Gastrocnemius medialis (tissue), 4 donors: ENCODE data around the gene LINGO1. TPM values are rescaled to one million over a fixed set of nuclear protein-coding genes. Genes with fewer than 3 reads are reported as not detected.

ENCODE experiments used
- ATAC-seq, 2 donors: fragments of 150-250 bp; one replicate each; pipeline ENCODE4 v1.9.1; 2016
- DNase-seq, 2 donors: peaks; one replicate each; pipeline ENCODE4 v3.0.0-alpha.2; 2019
- H3K27ac ChIP-seq, 4 donors: fragments of 200-600 bp; sonication (generic); 1 replicate in 1 of 4; 2 replicates in 3 of 4; pipeline ENCODE4 v1.5.1; 2016 to 2018; ENCODE audit warnings: mild to moderate bottlenecking in 2 of 4, moderate library complexity in 1 of 4
- H3K27me3 ChIP-seq, 3 donors: fragments of 200-600 bp; sonication (generic) in 2 of 3; 1 replicate in 1 of 3; 2 replicates in 2 of 3; pipeline versions ENCODE4 v1.5.1 to v1.6.0; 2016 to 2019; ENCODE audit warnings: mild to moderate bottlenecking in 1 of 3, moderate library complexity in 1 of 3
- H3K36me3 ChIP-seq, 2 donors: fragments of 200-600 bp; sonication (generic) in 1 of 2; one replicate each; pipeline ENCODE4 v1.5.1; 2017 to 2018
- H3K4me1 ChIP-seq, 2 donors: fragments of 200-600 bp; sonication (generic) in 1 of 2; one replicate each; pipeline ENCODE4 v1.5.1; 2016 to 2017; ENCODE audit warnings: mild to moderate bottlenecking in 2 of 2
- H3K4me3 ChIP-seq, 4 donors: fragments of 200-600 bp; sonication (generic) in 3 of 4; 1 replicate in 1 of 4; 2 replicates in 3 of 4; pipeline ENCODE4 v1.5.1; 2016 to 2019; ENCODE audit warnings: mild to moderate bottlenecking in 2 of 4
- H3K9me3 ChIP-seq, 3 donors: fragments of 200-600 bp; sonication (generic) in 2 of 3; 1 replicate in 1 of 3; 2 replicates in 2 of 3; pipeline ENCODE4 v1.5.1; 2016 to 2019
- POLR2A ChIP-seq, 2 donors: fragments of 450-650 bp; IDR thresholded peaks; one replicate each; pipeline ENCODE4 v1.6.1; 2017; ENCODE audit warnings: antibody characterized with exemption in 2 of 2, mild to moderate bottlenecking in 2 of 2, moderate library complexity in 2 of 2
- in situ Hi-C, 4 donors: fragments of 200-750 bp; cut with MboI; loops; one replicate each; pipeline versions ENCODE4 v1.15.0 to v1.8.0; 2017; ENCODE audit warnings: low sequenced_read_pairs in 4 of 4
- intact Hi-C: fragments of 100-400 bp; cut with DNase I; formaldehyde crosslinking; loops from one replicate; pipeline ENCODE4 v1.15.1; 2023; ENCODE audit warnings: low total_unique reads
- total RNA-seq, 4 donors: library from RNA; depleted of rRNA; stranded (reverse); fragments of >200 nt; gene quantifications; one replicate each; pipeline versions ENCODE4 v1.1.0 to v1.2.3, GENCODE V29; 2016
- TF ChIP-seq, protein P1 (sequence below), 5 experiments: fragments of 450-650 bp in 3 of 5; fragments of 200-600 bp in 2 of 5; sonication (generic) in 2 of 5; IDR thresholded peaks in 4 of 5; conservative IDR thresholded peaks in 1 of 5; 1 replicate in 4 of 5; 2 replicates in 1 of 5; pipeline ENCODE4 v1.5.1; 2016 to 2019; ENCODE audit warnings: antibody characterized with exemption in 5 of 5, mild to moderate bottlenecking in 3 of 5, moderate library complexity in 3 of 5

The LINGO1 gene
- total RNA-seq, 4 donors from 2014 or later = 0.94 to 12.8 TPM; not detected in 2

- Histone ChIP-seq H3K4me1 (no peaks in the 10 kb centered on the region), H3K9me3 (no peaks in the 10 kb centered on the region), H3K36me3 (no peaks in the 10 kb centered on the region), H3K27me3 (no peaks in the 10 kb centered on the region), H3K27ac (peak overlapping the region in 1 of 4 donors; percentile 63), H3K4me3 (no peak overlapping the region)
- intact Hi-C loops (no loop called here), in situ Hi-C loops (no loop called here)
- ATAC-seq (no peak), DNase-seq (no peak)
- TF ChIP-seq, protein P1, sequence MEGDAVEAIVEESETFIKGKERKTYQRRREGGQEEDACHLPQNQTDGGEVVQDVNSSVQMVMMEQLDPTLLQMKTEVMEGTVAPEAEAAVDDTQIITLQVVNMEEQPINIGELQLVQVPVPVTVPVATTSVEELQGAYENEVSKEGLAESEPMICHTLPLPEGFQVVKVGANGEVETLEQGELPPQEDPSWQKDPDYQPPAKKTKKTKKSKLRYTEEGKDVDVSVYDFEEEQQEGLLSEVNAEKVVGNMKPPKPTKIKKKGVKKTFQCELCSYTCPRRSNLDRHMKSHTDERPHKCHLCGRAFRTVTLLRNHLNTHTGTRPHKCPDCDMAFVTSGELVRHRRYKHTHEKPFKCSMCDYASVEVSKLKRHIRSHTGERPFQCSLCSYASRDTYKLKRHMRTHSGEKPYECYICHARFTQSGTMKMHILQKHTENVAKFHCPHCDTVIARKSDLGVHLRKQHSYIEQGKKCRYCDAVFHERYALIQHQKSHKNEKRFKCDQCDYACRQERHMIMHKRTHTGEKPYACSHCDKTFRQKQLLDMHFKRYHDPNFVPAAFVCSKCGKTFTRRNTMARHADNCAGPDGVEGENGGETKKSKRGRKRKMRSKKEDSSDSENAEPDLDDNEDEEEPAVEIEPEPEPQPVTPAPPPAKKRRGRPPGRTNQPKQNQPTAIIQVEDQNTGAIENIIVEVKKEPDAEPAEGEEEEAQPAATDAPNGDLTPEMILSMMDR (IDR thresholded peaks at IDR 0.05 in 4 of 5, conservative IDR thresholded peaks at IDR 0.05 in 1 of 5) = no peak
- no peak for TF ChIP-seq POLR2A (IDR thresholded peaks at IDR 0.05)
Observed at GRCh38 chr15:77606142-77607034, 26.3 kb downstream of the LINGO1 start.

DNA sequence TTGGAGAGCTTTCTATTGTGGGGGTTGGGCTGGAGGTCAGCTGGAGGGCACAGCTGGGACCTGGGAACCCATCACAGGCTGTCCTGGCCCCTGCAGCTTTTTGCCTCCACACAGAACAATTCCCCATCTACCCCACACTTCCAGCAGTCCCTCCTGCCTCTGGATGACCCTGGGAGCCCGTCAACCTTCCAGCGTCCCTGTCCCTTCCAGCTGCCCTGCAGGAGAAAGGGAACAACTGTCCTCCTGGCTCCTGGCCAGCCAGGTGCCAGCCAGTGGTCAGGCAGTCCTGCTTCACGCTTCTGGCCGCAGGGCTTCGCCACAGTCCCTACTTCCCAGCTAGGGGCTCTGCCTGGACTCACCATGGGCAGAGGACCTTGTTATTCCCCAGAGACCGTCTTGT, 27.2 kb downstream of the LINGO1 start:
- H3K9me3 ChIP-seq = no peaks in the 10 kb centered on the region
- in situ Hi-C loops = no loop called here
- H3K27ac ChIP-seq = no peak overlapping the region
- no peak overlapping the region for H3K4me3 ChIP-seq
- intact Hi-C loops = no loop called here
- ATAC-seq (no peak), DNase-seq (no peak)
- no peak for TF ChIP-seq POLR2A (IDR thresholded peaks at IDR 0.05)
- TF ChIP-seq, protein P1 (IDR thresholded peaks at IDR 0.05 in 4 of 5, conservative IDR thresholded peaks at IDR 0.05 in 1 of 5) = no peak
- H3K27me3 ChIP-seq = no peaks in the 10 kb centered on the region
- H3K4me1 ChIP-seq = no peaks in the 10 kb centered on the region
- no peaks in the 10 kb centered on the region for H3K36me3 ChIP-seq

DNA sequence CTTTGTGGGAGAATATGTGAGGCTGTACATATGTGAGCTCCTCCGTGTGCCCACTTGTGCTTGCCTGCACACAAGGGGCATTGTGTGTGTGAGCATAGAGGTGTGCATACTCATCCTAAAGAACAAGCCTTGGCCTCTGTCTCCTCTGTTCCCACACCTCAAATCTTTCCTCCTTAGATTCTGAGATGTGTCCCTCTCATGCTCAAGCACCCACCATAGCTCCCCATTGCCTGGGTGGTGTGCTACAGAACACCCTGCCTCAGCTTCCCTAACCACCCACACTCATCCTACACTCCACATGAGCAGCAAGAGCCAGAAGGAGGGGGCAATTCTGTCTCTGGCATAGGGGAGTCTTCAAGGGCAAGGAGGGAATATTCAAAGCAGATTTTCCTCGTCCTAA, 27.7 kb downstream of the LINGO1 start:
- H3K27me3 ChIP-seq = no peaks in the 10 kb centered on the region
- DNase-seq (no peak), ATAC-seq (no peak)
- H3K4me1 ChIP-seq = no peaks in the 10 kb centered on the region
- no peak for TF ChIP-seq POLR2A (IDR thresholded peaks at IDR 0.05)
- TF ChIP-seq, protein P1 (IDR thresholded peaks at IDR 0.05 in 4 of 5, conservative IDR thresholded peaks at IDR 0.05 in 1 of 5) = no peak
- in situ Hi-C loops = no loop called here
- no peaks in the 10 kb centered on the region for H3K9me3 ChIP-seq
- no peak overlapping the region for H3K4me3 ChIP-seq
- H3K27ac ChIP-seq = no peak overlapping the region
- intact Hi-C loops = no loop called here
- no peaks in the 10 kb centered on the region for H3K36me3 ChIP-seq

- H3K27me3 ChIP-seq = no peaks in the 10 kb centered on the region
- H3K27ac ChIP-seq = no peak overlapping the region
- no peak overlapping the region for H3K4me3 ChIP-seq
- ATAC-seq (no peak), DNase-seq (no peak)
- H3K9me3 ChIP-seq = no peaks in the 10 kb centered on the region
- intact Hi-C loops = no loop called here
- H3K4me1 ChIP-seq = no peaks in the 10 kb centered on the region
- in situ Hi-C loops = no loop called here
- no peak for TF ChIP-seq POLR2A (IDR thresholded peaks at IDR 0.05)
- TF ChIP-seq, protein P1 (IDR thresholded peaks at IDR 0.05 in 4 of 5, conservative IDR thresholded peaks at IDR 0.05 in 1 of 5) = no peak
- no peaks in the 10 kb centered on the region for H3K36me3 ChIP-seq
Observed at GRCh38 chr15:77603611-77604336, 28.9 kb downstream of the LINGO1 start.
